ENCODE results near the gene CHST1.

CHST1 gene

DNA sequence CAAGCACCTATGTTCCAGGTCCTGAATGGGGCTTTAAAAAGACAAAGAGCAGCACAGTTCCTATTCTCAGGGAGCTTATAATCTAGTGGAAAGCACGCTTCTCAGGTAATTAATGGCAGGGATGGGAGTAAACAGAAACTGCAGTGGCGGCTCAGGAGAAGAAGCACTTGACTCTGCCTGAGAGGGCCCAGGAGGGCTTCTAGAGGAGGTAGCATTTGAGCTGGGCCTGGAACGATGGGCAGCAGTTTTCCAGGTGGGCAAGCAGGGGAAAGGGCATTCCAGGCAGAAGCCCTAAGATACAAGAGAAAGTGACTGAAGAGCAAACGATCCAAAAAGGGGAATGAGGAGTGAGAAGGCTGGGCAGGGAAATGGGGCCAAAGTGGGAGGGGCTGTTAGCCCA lies 37.1 kb upstream of the CHST1 start:
- TF ChIP-seq, protein P1, sequence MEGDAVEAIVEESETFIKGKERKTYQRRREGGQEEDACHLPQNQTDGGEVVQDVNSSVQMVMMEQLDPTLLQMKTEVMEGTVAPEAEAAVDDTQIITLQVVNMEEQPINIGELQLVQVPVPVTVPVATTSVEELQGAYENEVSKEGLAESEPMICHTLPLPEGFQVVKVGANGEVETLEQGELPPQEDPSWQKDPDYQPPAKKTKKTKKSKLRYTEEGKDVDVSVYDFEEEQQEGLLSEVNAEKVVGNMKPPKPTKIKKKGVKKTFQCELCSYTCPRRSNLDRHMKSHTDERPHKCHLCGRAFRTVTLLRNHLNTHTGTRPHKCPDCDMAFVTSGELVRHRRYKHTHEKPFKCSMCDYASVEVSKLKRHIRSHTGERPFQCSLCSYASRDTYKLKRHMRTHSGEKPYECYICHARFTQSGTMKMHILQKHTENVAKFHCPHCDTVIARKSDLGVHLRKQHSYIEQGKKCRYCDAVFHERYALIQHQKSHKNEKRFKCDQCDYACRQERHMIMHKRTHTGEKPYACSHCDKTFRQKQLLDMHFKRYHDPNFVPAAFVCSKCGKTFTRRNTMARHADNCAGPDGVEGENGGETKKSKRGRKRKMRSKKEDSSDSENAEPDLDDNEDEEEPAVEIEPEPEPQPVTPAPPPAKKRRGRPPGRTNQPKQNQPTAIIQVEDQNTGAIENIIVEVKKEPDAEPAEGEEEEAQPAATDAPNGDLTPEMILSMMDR (IDR thresholded peaks at IDR 0.05; ENCODE audit: low read depth, low read length): no peak
- no peak overlapping the region for H3K4me3 ChIP-seq (replicated peaks in 1 of 2; ENCODE audit: low read depth in 2 of 2, low read length in 2 of 2)
- no peak for DNase-seq (ENCODE audit: low read depth in 2 of 2)

DNA sequence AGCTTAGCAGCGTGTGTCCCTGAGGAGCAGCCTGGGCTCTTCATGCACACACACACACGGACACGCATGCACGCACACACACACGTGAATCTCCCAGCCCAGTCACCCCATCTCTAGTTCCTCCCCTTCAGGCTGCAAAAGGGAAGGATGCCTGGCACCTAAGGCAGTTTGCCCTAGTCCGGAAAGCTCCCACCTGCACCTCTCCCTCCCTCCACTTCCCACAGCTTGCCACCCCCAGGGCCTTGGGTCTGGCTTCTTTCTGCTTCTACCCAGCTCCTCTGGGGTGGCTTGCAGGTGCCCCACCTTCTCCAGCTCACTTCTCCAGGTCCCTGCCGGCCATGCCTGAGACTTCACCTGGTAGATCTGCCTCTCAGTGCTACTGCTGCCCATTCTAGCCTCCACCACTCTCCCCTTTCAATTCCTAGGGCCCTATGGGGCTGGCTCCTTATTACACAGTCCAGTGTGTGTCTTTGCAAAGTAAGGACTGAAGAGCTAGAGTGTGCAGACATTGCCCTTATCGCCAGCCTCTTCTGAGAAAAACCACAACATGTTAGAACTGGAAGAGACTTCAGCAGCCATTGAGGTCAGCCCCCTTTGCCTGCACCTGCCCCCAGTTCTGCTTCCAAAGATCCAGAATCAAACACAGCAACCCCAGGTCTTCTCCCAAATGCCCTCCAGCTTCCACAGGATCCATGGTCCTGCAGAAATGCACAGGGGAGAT lies 33.5 kb upstream of the CHST1 start:
- no peak for DNase-seq (ENCODE audit: low read depth in 2 of 2)
- no peak overlapping the region for H3K4me3 ChIP-seq (replicated peaks in 1 of 2; ENCODE audit: low read depth in 2 of 2, low read length in 2 of 2)
- TF ChIP-seq, protein P1 (IDR thresholded peaks at IDR 0.05; ENCODE audit: low read depth, low read length): no peak

DNA sequence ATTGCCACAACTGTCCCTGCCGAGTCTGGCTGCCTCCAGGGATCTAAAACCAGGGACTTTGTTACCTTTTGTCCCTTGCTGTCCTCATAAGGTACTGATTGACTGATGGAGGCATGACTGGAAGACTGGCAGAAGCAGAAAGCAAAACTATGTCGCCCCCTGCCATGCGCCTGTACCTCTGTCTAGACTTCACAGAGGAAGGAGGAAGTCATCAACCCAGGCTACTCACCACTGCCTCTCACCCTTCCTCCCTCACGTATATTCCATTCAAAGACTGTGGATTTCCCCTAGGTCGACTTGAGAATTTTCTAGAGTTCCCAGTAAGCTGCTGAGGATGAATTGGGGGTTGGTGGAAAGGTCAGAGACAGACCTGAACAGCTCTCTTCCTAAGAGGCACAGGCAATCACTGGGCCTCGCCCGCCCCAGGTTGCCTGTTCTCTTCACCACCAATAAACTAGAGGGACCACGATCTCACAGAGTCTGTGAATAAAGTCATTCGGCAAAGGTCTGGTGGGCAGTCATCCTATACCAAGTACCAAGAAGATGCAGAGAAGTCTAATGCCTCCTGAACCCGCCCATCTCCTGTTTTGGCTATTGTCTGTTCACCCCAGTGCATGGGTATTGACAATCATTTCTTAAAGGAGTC lies 27.5 kb upstream of the CHST1 start:
- DNase-seq (ENCODE audit: low read depth in 2 of 2): no peak
- H3K4me3 ChIP-seq (replicated peaks in 1 of 2; ENCODE audit: low read depth in 2 of 2, low read length in 2 of 2): no peak overlapping the region

DNA sequence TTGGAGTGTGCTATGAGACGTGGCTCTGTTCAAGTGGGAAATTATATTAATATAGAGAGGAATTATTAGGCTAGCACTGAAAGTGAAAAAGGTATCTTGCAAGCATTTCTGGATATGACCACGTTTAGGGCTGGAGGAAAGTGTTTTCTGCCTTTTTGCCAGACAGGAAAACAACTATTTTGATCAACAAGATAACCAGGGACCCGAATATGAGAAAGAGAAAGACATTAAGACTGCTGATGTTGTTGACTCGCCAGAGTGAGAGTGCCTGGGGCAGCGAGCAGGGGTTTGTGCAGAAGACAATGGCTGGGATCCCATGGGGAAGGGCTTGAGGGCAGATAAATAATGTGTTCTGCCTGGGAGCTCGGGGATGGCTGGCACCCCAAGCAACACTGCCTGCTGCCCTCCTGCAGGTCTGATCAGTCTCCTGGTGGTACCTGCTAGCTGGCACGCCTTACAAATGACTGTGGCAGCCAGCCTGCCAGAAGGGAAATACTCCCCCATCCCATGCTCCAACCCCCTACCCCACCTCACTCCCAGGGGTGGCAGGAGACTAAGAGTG lies 23.1 kb upstream of the CHST1 start:
- no peak for DNase-seq (ENCODE audit: low read depth in 2 of 2)
- H3K4me3 ChIP-seq (replicated peaks in 1 of 2; ENCODE audit: low read depth in 2 of 2, low read length in 2 of 2): no peak overlapping the region
- TF ChIP-seq, protein P1 (IDR thresholded peaks at IDR 0.05; ENCODE audit: low read depth, low read length): no peak

More for the DNA sequence above, 27.5 kb upstream of the CHST1 start:
- TF ChIP-seq, protein P1 (IDR thresholded peaks at IDR 0.05; ENCODE audit: low read depth, low read length): no peak

DNA sequence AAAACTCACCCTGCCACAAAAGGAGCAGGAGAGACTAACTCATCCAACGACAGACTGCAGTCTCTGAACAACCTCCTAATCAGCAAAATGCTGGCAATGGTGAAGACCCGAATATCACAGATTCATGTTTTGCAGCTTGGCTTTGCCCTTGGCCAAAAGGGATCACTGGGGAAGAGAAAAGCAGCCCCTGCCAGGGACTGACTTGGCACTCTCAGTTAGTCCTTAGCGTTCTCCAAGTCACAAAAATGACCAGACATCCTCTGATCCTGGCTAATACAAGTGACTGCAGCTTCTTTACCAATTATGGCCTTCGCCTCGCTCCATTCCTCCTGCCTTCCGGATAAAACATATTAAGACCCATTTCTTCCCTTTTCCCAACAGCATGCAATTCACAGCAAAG lies 22.4 kb upstream of the CHST1 start:
- no peak for DNase-seq (ENCODE audit: low read depth in 2 of 2)
- H3K4me3 ChIP-seq (replicated peaks in 1 of 2; ENCODE audit: low read depth in 2 of 2, low read length in 2 of 2): no peak overlapping the region
- TF ChIP-seq, protein P1 (IDR thresholded peaks at IDR 0.05; ENCODE audit: low read depth, low read length): no peak

DNA sequence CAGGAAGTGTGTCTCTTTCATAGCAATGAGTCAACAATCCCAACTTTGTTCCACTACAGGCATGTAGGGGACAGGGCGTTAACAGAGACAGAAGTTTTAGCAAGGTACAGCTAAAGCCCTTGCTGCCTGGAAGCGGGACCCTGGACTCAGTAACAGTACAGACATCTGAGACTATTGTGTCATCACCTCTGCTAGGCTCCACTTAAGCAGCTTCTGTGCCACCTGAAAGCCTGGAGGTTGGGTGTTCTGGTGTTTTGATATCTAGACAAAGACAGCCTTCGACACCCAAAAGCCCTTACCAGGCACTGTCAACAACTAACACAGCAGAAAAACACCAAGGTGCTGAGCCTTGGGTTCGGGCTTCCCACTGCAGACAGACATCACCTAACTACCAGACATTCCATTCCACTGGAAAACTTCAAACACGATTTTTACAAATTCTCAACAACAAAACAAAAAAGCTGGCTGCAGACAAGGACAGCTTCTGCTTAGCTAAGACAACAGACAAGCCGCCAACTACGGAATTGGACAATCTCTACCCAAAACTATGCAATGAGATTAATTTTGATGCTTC lies 20.6 kb upstream of the CHST1 start:
- TF ChIP-seq, protein P1 (IDR thresholded peaks at IDR 0.05; ENCODE audit: low read depth, low read length): no peak
- DNase-seq (ENCODE audit: low read depth in 2 of 2): no peak
- no peak overlapping the region for H3K4me3 ChIP-seq (replicated peaks in 1 of 2; ENCODE audit: low read depth in 2 of 2, low read length in 2 of 2)

Data from cardiac fibroblast (primary cell).